Epidermal melanocyte (primary cell): ENCODE measurements around the gene USP5.

Source experiments
- DNase-seq: peaks from one replicate; pipeline ENCODE4 v3.0.0; 2011; ENCODE audit warnings: low spot score; ENCODE audit not compliant: insufficient read length

USP5 gene

GRCh38 chr12:6826125-6826733 is 25.7 kb upstream of the USP5 start:
- DNase-seq: no peak

GRCh38 chr12:6826734-6827436 is 25.1 kb upstream of the USP5 start:
- DNase-seq: no peak

GRCh38 chr12:6827437-6827911 is 24.5 kb upstream of the USP5 start:
- peak; percentile 99 for DNase-seq

- DNase-seq: peak; percentile 49
These were observed 23.8 kb upstream of the USP5 start, which contains the start of gene P3H3 for GRCh38 chr12:6827982-6828780. Gene P3H3 (plus strand): TSS chr12:6828407. CDS start chr12:6828441, 34 bp downstream.

GRCh38 chr12:6828781-6829535 is 23.0 kb upstream of the USP5 start:
- peak; percentile 41 for DNase-seq

- DNase-seq: no peak
These were observed 22.3 kb upstream of the USP5 start for GRCh38 chr12:6829536-6830220.

- no peak for DNase-seq
These were observed 21.6 kb upstream of the USP5 start for GRCh38 chr12:6830286-6830890.

GRCh38 chr12:6830999-6831398 is 21.0 kb upstream of the USP5 start:
- no peak for DNase-seq

GRCh38 chr12:6831450-6831995 is 20.4 kb upstream of the USP5 start:
- no peak for DNase-seq

GRCh38 chr12:6832125-6832524 is 19.8 kb upstream of the USP5 start:
- no peak for DNase-seq

- DNase-seq: no peak
These were observed 18.6 kb upstream of the USP5 start for GRCh38 chr12:6833189-6833890.

- DNase-seq: no peak
These were observed 17.7 kb upstream of the USP5 start for GRCh38 chr12:6834254-6834653.

GRCh38 chr12:6834873-6835272 is 17.1 kb upstream of the USP5 start:
- no peak for DNase-seq

GRCh38 chr12:6836851-6837250 is 15.1 kb upstream of the USP5 start:
- DNase-seq: no peak

GRCh38 chr12:6837370-6838060 is 14.4 kb upstream of the USP5 start:
- no peak for DNase-seq

GRCh38 chr12:6838854-6839253 is 13.1 kb upstream of the USP5 start:
- no peak for DNase-seq

GRCh38 chr12:6839482-6840201 is 12.3 kb upstream of the USP5 start:
- no peak for DNase-seq

GRCh38 chr12:6840330-6840729 is 11.6 kb upstream of the USP5 start:
- no peak for DNase-seq
